RCC 7860 (cell line): ENCODE measurements around the gene LRG1.
"Not testable (repeated sequence)": the region's sequence is repeated elsewhere in the genome, so short reads cannot be mapped to it uniquely, and the experiment has no call there.

Experiments used
- DNase-seq: peaks from one replicate; pipeline ENCODE4 v3.0.0-alpha.2; 2015; ENCODE audit warnings: low spot score
- FAIRE-seq: peaks from 2 replicates; lab custom pipeline; 2012; peaks lifted over from hg19 to GRCh38; lab: Jason Lieb, UNC

LRG1 gene

GRCh38 chr19:4553775-4554174 is 13.9 kb upstream of the LRG1 start:
- DNase-seq (no peak), FAIRE-seq (no peak)

- no peak for FAIRE-seq
- DNase-seq: no peak
Measured at GRCh38 chr19:4553092-4553695, 13.4 kb upstream of the LRG1 start.

GRCh38 chr19:4552525-4552819 is 12.6 kb upstream of the LRG1 start:
- FAIRE-seq (no peak), DNase-seq (no peak)

- DNase-seq: no peak
Measured at GRCh38 chr19:4550479-4551050, 10.7 kb upstream of the LRG1 start.

DNA sequence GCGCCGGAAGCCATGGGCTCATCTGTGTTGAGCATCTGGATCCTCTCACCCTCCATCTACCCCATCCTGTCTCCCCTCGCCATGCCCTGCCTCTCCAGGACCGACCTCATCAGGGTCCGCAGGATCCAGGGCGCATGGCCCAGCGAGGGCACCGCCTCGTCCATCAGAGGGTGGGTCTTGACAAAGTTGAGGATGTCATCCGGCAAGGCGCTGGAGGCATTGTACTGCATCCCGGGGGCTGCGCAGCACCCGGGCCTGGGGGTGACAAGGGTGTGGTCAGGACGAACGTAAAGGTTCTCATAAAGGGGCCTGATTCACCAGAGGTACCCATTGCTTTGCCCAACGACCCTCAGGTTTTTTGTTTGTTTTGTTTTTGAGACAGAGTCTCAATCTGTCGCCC is 10.2 kb upstream of the LRG1 start:
- DNase-seq: no peak
- FAIRE-seq: no peak

More at GRCh38 chr19:4550479-4551050, 10.7 kb upstream of the LRG1 start:
- no peak for FAIRE-seq

DNA sequence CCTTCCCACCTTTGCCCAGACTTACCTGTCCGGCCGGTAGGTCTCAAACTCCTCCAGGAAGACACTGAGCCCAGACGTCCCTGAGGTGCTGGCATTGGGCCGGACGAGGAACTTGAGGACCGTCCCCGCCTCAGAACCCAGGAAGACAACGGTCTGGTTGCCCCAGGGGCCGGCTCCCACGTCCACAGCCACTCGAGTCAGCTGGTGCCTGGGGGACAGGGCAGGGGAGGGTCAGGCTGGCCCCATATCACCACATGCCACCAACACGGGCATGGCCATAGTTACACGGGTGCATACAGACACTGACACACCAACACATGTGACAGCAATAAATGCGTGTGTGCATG is 8.4 kb upstream of the LRG1 start:
- FAIRE-seq: no peak
- DNase-seq: no peak

DNA sequence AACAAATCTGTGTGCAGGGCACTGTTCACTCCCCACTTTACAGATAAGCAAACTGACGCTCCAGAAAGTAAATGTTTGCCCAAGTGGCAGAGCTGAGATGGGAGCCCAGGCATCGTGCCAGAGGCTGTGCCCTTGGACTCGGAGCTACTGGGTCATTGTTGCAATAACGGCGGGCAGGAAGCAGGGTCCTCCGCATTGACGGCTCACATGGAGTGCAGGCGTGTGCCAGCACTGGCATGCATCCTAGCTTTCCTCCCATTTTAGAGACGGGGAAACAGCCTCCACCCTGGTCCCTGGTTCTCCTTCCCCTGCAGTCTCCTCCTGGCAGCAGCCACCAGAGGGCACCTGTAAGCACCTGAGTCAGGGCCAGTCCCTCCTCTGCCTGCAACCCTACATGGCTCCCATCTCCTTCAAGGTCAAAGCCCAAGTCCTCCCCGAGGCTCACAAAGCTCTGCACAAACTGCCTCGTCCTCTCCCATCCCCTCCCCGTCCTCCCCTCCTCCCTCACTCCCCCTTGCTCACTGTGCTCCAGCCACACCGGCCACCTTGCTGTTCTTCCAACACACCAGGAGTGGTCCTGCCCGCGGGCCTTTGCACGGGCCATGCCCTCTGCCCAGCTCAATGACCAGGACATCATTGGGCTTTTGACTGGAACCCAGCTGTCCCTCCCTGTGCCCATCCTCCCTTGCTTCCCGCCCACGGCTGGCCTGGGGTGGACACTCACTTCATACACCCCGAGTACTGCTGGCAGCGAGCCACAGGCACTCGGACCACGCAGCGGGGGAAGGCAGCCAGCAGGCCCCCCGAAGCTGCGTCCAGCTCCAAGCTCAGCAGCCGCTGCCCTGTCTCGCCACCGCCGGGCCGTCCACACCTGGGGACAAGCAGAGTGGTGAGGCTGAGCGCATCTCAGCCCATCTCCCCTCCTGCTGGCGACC is 7.7 kb upstream of the LRG1 start:
- FAIRE-seq (no peak), DNase-seq (no peak)

GRCh38 chr19:4543842-4544647 is 4.2 kb upstream of the LRG1 start:
- DNase-seq (no peak), FAIRE-seq (no peak)

DNA sequence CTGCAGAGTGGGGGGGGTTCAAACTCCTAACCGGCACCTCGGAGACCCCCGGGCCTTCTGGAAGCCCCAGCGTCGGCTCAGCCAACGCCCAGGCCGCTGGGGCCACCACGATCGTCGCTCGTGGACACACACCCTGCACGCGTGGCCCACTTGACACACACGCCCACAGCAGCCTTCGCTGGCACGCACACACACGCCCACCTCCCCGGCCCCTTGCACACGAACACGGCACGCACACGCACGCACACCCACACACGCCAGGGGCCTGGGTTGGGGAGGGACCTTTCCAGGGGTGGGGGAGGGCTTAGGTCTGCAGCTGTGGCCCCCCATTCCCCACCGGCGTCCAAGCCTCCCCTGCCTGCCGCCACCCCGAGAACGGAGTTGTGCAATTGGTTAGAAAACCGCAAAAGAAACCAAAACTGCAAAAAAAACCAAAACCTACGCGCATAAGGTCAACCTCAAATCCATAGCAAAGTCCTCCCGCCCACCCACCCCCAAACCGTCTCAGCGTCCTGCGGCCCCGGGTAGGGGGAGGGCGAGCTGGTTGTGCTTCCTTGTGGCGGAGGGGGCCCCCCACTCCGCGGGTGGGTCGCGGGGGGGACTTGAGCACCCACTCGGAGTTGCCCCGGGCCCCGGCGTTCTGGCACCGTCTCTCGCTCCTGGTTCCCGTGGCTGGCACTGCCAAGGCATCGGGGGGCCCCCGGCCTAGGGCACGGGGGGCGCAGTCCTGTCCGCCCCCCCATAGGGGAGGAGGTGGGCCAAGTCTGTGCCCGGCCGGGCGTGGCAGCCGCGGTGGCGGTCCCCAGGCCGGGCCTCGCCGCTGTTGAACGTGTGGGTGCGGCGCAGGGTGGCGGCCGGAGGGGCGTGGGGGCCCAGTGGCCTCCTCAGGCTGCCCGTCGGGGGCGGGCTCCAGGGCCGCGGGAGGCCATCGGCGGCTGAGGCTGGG is 3.3 kb upstream of the LRG1 start:
- DNase-seq (no peak), FAIRE-seq (no peak)

DNA sequence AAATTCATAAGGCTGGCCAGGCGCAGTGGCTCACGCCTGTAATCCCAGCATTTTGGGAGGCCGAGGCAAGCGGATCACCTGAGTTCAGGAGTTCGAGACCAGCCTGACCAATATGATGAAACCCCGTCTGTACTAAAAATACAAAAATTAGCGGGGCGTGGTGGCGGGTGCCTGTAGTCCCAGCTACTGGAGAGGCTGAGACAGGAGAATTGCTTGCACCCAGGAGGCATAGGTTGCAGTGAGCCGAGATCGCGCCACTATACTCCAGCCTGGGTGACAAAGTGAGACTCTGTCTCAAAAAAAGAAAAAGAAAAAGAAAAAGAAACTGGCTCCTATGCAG is 1.9 kb upstream of the LRG1 start:
- not testable (repeated sequence) for DNase-seq, FAIRE-seq

DNA sequence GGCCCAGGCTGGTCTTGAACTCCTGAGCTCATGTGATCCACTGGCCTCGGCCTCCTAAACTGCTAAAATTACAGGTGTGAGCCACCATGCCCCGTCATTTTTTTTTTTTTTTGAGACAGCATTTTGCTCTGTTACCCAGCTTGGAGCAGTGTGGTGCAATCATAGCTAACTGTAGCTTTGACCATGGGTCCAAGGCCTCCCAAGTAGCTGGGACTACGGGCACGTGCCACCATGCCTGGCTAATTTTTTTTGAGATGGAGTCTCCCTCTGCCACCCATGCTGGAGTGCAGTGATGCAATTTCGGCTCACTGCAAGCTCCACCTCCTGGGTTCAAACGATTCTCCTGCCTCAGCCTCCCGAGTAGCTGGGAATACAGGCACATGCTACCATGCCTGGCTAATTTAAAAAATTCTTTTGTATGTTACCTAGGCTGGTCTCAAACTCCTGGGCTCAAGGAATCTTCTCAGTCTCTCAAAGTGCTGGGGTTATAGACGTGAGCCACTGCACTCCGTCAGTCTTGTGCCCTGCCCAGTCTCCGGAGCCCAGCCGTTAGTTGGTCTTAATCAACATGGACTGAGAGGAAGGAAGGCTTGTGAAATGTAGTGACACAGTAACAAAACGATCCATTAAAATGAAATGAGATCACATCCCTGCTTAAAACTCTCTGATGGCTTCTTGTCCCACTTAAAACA is 1.4 kb upstream of the LRG1 start:
- DNase-seq (no peak), FAIRE-seq (no peak)

- DNase-seq (no peak), FAIRE-seq (no peak)
Measured at GRCh38 chr19:4539169-4539692, 605 bp downstream of the LRG1 start.

DNA sequence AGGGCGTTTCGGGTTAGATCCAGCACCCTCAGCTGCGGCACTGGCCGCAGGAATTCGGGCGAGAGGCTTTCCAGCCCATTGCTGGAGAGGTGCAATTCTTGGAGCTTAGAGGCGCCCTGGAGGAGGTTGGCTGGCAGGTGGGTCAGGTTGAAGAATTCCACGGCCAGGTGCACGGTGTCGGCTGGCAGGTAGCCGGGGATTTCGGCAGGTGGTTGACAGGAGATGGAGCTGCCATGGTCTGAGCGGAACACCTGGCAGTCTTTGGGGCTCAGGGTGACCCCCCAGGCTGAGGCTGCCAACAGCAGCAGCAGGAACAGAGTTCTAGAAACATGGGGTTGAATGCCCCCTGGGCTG is 1.3 kb downstream of the LRG1 start:
- FAIRE-seq: no peak
- no peak for DNase-seq

- FAIRE-seq: no peak
- no peak for DNase-seq
Measured at GRCh38 chr19:4537953-4538600, 1.8 kb downstream of the LRG1 start.

- no peak for FAIRE-seq
- DNase-seq: no peak
Measured at GRCh38 chr19:4536798-4537197, 3.0 kb downstream of the LRG1 start.

DNA sequence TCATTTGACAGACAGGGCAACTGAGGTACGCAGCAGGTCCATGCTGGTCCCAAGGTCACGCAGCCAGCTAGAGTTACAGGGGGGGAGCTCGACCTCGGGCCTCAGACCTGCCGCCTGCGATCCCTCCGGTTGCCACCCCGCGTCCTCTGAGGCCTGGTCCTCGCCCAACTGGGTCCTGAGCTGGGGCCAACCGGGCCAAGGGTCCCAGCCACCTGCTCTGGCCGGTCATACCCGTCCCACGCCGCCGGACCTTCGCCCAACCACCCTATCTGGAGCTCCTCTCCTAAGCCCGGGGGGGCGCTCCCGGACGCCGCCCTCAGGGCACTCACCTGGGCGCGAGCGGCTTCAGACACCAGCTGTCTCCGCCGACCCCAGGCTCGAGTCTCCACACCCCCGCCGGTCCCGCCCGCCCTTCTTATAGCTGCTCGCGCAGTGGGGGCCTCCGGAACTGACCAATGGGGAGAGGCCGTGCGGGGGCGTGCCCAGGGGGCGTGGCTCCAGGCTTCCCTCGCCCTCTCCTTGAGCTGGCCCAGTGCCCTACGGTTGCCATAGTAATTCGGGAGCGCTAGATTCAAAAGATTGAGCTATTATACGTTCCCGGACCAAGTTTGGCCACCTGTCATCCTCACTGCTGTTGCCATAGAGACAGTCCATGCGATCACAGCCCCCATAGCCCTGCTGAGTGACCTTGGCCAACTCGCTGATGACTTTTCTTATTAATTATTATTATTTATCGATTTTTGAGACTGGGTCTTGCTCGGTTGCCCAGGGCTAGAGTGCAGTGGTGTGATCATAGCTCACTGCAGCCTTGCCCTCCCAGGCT is 4.8 kb downstream of the LRG1 start, which contains the start of gene PLIN5:
PLIN5 (minus strand) TSS at position 389 of the 823 bp plus-strand sequence. CDS start 1,150 bp downstream, outside the sequence.
- FAIRE-seq (no peak), DNase-seq (peak; percentile 21)

- FAIRE-seq (no peak), DNase-seq (no peak)
Measured at GRCh38 chr19:4533835-4534424, 5.9 kb downstream of the LRG1 start.

DNA sequence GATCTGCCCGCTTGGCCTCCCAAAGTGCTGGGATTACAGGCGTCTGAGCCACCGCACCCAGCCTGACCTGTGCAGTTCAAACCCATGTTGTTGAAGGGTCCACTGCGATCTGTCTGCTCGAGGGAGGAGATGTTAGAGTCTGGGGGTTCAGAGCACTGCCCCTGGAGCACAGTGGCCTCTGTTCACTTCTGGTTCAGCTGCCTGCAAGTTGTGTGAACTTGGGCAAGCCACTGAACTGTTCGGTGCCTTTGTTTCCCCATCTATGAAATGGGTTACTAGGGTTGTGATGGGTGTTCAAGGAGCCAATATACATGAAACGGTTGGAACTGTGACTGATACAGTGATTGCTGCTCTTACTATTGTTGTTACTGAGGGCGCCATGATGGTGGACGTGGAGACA is 6.5 kb downstream of the LRG1 start:
- FAIRE-seq (no peak), DNase-seq (no peak)
